Heart right ventricle (tissue), 16 donors: ENCODE data around the gene LHFPL4. TPM values are rescaled to one million over a fixed set of nuclear protein-coding genes. Genes with fewer than 3 reads are reported as not detected.

Experiments used
- ATAC-seq, 8 donors: fragments of 200-7000 bp; cut with Tn5 transposase; one replicate each; pipeline ENCODE4 v1.9.1; 2020; ENCODE audit warnings: mild to moderate bottlenecking in 8 of 8, moderate library complexity in 8 of 8, moderate number of reproducible peaks in 1 of 8
- DNase-seq, 2 donors: peaks; one replicate each; pipeline ENCODE4 v3.0.0-alpha.2; 2020
- H3K27ac ChIP-seq, 10 donors: fragments of 200-600 bp; sonication (generic) in 2 of 10; one replicate each; pipeline versions ENCODE4 v1.5.0 to v1.8.0; 2020 to 2022; ENCODE audit warnings: mild to moderate bottlenecking in 3 of 10
- H3K27me3 ChIP-seq, 7 donors: fragments of 200-600 bp; one replicate each; pipeline ENCODE4 v1.8.0; 2021 to 2022; ENCODE audit warnings: mild to moderate bottlenecking in 2 of 7
- H3K36me3 ChIP-seq, 9 donors: fragments of 200-600 bp; sonication (generic) in 1 of 9; one replicate each; pipeline versions ENCODE4 v1.5.0 to v1.8.0; 2020 to 2022; ENCODE audit warnings: mild to moderate bottlenecking in 2 of 9
- H3K4me1 ChIP-seq, 9 donors: fragments of 200-600 bp; sonication (generic) in 1 of 9; one replicate each; pipeline versions ENCODE4 v1.5.0 to v1.8.0; 2020 to 2022; ENCODE audit warnings: mild to moderate bottlenecking in 4 of 9
- H3K4me3 ChIP-seq, 10 donors: fragments of 200-600 bp; sonication (generic) in 2 of 10; one replicate each; pipeline versions ENCODE4 v1.5.0 to v1.8.0; 2020 to 2022; ENCODE audit warnings: mild to moderate bottlenecking in 7 of 10, moderate library complexity in 2 of 10
- H3K9me3 ChIP-seq, 11 donors: fragments of 200-600 bp in 10 of 11; sonication (generic) in 2 of 11; one replicate each; pipeline versions ENCODE4 v1.5.0 to v1.8.0; 2013 to 2022; ENCODE audit warnings: mild to moderate bottlenecking in 2 of 11, control low read depth in 1 of 11, moderate library complexity in 1 of 11
- WGBS, 2 donors: extraction: QIAGEN DNeasy Blood & Tissue Kit; methylation state at CpG; one replicate each; pipeline ENCODE4 v1.1.7; 2013; ENCODE audit warnings: inconsistent platforms in 1 of 2; 5-methylcytosine and 5-hydroxymethylcytosine counted together
- intact Hi-C, 10 donors: fragments of 100-400 bp; cut with DNase I; formaldehyde crosslinking; loops; one replicate each; pipeline versions ENCODE4 v1.11.1 to v1.14.2; 2022
- polyA plus RNA-seq, 2 donors: library from polyadenylated mRNA; stranded (reverse); fragments of 200-250 nt; gene quantifications; one replicate each; pipeline ENCODE4 v1.2.3, GENCODE V29; 2013
- total RNA-seq, 10 donors: library from RNA; stranded (reverse); fragmentation: NEBNext Ultra II Directional in 3 of 10; extraction: Animal tissue kit (Norgen Biotek cat#: 25700) in 3 of 10; gene quantifications; one replicate each; pipeline versions ENCODE4 v1.2.1 to v1.2.4, GENCODE V29; 2021 to 2023
- TF ChIP-seq, protein P1 (sequence below), 9 donors: fragments of 200-600 bp; sonication (generic) in 2 of 9; IDR thresholded peaks; one replicate each; pipeline versions ENCODE4 v1.5.0 to v1.8.0; 2021 to 2022; ENCODE audit warnings: antibody characterized with exemption in 9 of 9, mild to moderate bottlenecking in 5 of 9, moderate library complexity in 1 of 9
- donor health status: Arrhythmogenic right ventricular cardiomyopathy.
- donor health status: ischemic (EF 13 %, LVEDD 7.1; RV severe dilation, severe dysfunction).
- donor health status: healthy with polysubstance abuse.
- donor health status: DM: no; HTN: yes; CAD: no.
- donor health status: DM: no; HTN: no; CAD: no.
- donor health status: ischemic (EF 25% LVEDD 6.9; RV normal size, moderate dysfunction).
- donor health status: ischemic (EF 25% LVEDD 5.7; RV mildly dilated, moderate dysfunction).
- donor health status: healthy.
- donor health status: DM: yes; HTN: yes; CAD: no.
- donor health status: Ischemic cardiomyopathy.
- donor health status: ischemic (EF 35%, LVEDD 5.7; RV mildly dilated, moderate dysfunction).
- donor health status: nonischemic (EF 11% LVEDD 7.7; RV severe dilation, severe dysfunction).
- donor health status: DM: yes; HTN: yes; CAD: no.
- donor health status: PGD.
- donor health status: ischemic (EF 29% LVEDD 5.4; RV normal size, mild dysfunction).
- donor health status: nonischemic (EF 23%, LVEDD 6.1; RV moderate dilation, normal function).

LHFPL4 gene
- total and polyA plus RNA-seq, 12 donors: not detected

DNA sequence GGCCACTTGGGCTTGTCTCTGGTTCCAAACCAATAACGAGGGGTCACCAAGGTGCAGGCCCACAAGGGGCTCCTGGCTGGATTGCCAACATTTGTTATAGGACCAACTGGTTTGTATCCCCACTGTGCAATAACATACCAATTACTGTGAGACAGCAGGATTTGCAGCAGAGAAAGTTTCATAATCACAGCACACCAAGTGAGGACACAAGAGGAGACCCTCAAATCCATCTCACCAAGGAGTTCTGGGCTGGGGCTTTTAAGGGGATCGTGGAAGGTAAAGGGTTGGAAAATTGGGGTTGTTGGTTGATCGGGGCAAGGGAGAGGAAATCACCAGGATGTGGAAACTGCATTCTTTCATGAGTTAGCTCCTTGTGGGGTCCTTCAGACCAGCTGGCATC is 29.7 kb upstream of the LHFPL4 start:
- ATAC-seq: no peak
- H3K4me1 ChIP-seq: no peaks in the 10 kb centered on the region
- intact Hi-C loops: no loop called here
- H3K36me3 ChIP-seq: no peaks in the 10 kb centered on the region
- TF ChIP-seq, protein P1, sequence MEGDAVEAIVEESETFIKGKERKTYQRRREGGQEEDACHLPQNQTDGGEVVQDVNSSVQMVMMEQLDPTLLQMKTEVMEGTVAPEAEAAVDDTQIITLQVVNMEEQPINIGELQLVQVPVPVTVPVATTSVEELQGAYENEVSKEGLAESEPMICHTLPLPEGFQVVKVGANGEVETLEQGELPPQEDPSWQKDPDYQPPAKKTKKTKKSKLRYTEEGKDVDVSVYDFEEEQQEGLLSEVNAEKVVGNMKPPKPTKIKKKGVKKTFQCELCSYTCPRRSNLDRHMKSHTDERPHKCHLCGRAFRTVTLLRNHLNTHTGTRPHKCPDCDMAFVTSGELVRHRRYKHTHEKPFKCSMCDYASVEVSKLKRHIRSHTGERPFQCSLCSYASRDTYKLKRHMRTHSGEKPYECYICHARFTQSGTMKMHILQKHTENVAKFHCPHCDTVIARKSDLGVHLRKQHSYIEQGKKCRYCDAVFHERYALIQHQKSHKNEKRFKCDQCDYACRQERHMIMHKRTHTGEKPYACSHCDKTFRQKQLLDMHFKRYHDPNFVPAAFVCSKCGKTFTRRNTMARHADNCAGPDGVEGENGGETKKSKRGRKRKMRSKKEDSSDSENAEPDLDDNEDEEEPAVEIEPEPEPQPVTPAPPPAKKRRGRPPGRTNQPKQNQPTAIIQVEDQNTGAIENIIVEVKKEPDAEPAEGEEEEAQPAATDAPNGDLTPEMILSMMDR (IDR thresholded peaks at IDR 0.05): no peak
- DNase-seq: no peak
- no peak overlapping the region for H3K4me3 ChIP-seq
- H3K27me3 ChIP-seq: no peaks in the 10 kb centered on the region
- H3K9me3 ChIP-seq: peaks cover 0 to 21% (median 7%) of the 10 kb centered on the region in 11 donors
- 80 to 84% methylated on average over 3 of the region's 3 CpGs for WGBS, 2 donors
- H3K27ac ChIP-seq: no peak overlapping the region

DNA sequence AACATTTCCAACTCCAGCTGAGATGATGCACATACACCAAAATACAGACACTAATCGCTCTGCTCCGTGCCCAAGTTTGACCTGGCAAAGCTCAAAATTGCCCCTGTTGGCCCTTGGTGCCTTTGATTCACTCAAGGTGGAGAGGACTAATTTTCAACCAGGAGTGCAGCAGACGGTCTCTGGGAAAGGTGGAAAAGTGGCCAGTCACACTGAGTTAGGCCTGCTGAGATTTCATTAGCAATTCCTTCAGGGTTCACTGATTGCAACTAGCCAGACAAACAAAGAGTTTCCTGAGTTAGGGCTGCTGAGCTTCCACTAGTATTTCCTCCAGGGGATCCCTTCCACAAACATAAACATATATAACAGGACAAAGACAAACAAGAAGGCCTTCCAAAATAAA is 28.7 kb upstream of the LHFPL4 start:
- 58 to 62% methylated on average over 3 of the region's 3 CpGs for WGBS, 2 donors
- H3K9me3 ChIP-seq: peaks cover 0 to 21% (median 7%) of the 10 kb centered on the region in 11 donors
- no peaks in the 10 kb centered on the region for H3K4me1 ChIP-seq
- DNase-seq: no peak
- no peak overlapping the region for H3K27ac ChIP-seq
- intact Hi-C loops: no loop called here
- no peak for ATAC-seq
- TF ChIP-seq, protein P1 (IDR thresholded peaks at IDR 0.05): no peak
- no peaks in the 10 kb centered on the region for H3K36me3 ChIP-seq
- no peak overlapping the region for H3K4me3 ChIP-seq
- H3K27me3 ChIP-seq: no peaks in the 10 kb centered on the region

DNA sequence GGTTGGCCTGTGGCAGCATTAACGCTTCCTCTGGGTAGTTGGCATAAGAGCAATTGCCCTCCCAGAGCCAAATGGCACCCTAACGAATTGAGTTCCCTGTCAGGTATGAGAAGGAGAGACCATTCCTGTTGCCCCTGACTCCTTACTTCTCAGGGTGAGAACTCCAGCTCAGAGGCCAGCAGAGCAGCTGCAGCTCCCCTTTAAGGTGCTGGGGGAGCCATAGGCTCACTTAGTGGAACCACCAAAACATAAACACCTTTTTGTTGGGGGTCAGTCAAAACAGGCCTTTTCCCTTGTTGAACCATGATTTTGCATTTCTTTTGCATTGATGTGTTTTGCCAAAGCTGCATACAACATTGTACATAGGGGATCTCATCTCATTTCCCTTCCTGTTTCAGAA is 28.1 kb upstream of the LHFPL4 start:
- ATAC-seq (no peak), DNase-seq (no peak)
- Histone ChIP-seq H3K27me3 (no peaks in the 10 kb centered on the region), H3K4me1 (no peaks in the 10 kb centered on the region), H3K36me3 (no peaks in the 10 kb centered on the region), H3K4me3 (no peak overlapping the region), H3K9me3 (peaks cover 0 to 21% (median 7%) of the 10 kb centered on the region in 11 donors), H3K27ac (no peak overlapping the region)
- TF ChIP-seq, protein P1 (IDR thresholded peaks at IDR 0.05): no peak
- intact Hi-C loops: no loop called here
- 61 to 69% methylated on average over 2 of the region's 2 CpGs for WGBS, 2 donors

GRCh38 chr3:9569054-9569453 is 15.4 kb upstream of the LHFPL4 start:
- H3K9me3 ChIP-seq: peaks cover 0 to 27% (median 10%) of the 10 kb centered on the region in 11 donors
- intact Hi-C loops: no loop called here
- no peaks in the 10 kb centered on the region for H3K36me3 ChIP-seq
- no peaks in the 10 kb centered on the region for H3K4me1 ChIP-seq
- H3K27me3 ChIP-seq: peaks cover 0 to 19% (median 8%) of the 10 kb centered on the region in 7 donors
- no peak overlapping the region for H3K4me3 ChIP-seq
- WGBS, 2 donors: 83 to 88% methylated on average over 1 of the region's 1 CpG
- H3K27ac ChIP-seq: no peak overlapping the region
- no peak for DNase-seq
- no peak for ATAC-seq
- TF ChIP-seq, protein P1 (IDR thresholded peaks at IDR 0.05): no peak
